Adrenal gland (tissue), 12 donors: ENCODE results near the gene EVI5L. TPM values are rescaled to one million over a fixed set of nuclear protein-coding genes. Genes with fewer than 3 reads are reported as not detected.

Experiments used
- DNase-seq, 7 donors: peaks; one replicate each; pipeline ENCODE4 v3.0.0-alpha.2; 2019 to 2020
- H3K27ac ChIP-seq, 5 donors: fragments of 200-600 bp; sonication (generic) in 4 of 5; 1 replicate in 3 of 5; 2 replicates in 2 of 5; pipeline versions ENCODE4 v1.5.1 to v1.8.0; 2016 to 2020; ENCODE audit warnings: mild to moderate bottlenecking in 1 of 5
- H3K27me3 ChIP-seq: fragments of 200-600 bp; 2 replicates; pipeline ENCODE4 v1.8.0; 2021
- H3K36me3 ChIP-seq, 2 donors: fragments of 200-600 bp; replicated peaks in 1 of 2; 1 replicate in 1 of 2; 2 replicates in 1 of 2; pipeline versions ENCODE4 v1.5.1 to v1.8.0; 2018 to 2022
- H3K4me1 ChIP-seq, 2 donors: fragments of 200-600 bp; replicated peaks in 1 of 2; 1 replicate in 1 of 2; 2 replicates in 1 of 2; pipeline versions ENCODE4 v1.5.1 to v1.8.0; 2018 to 2021
- H3K4me3 ChIP-seq, 4 donors: fragments of 200-600 bp; sonication (generic) in 3 of 4; one replicate each; pipeline ENCODE4 v1.5.1; 2016 to 2018
- H3K9me3 ChIP-seq, 3 donors: fragments of 200-600 bp; sonication (generic) in 1 of 3; replicated peaks in 1 of 3; 1 replicate in 2 of 3; 2 replicates in 1 of 3; pipeline versions ENCODE4 v1.5.1 to v1.8.0; 2016 to 2021
- POLR2A ChIP-seq, 2 donors: fragments of 450-650 bp; IDR thresholded peaks; one replicate each; pipeline ENCODE4 v1.6.1; 2017; ENCODE audit warnings: antibody characterized with exemption in 2 of 2, mild to moderate bottlenecking in 2 of 2, moderate library complexity in 1 of 2
- WGBS, 4 donors: extraction: QIAGEN DNeasy Blood & Tissue Kit in 2 of 4; methylation state at CpG; one replicate each; pipeline versions ENCODE4 v1.1.5 to v1.1.7; 2013 to 2017; 5-methylcytosine and 5-hydroxymethylcytosine counted together
- intact Hi-C, 2 donors: fragments of 100-400 bp; cut with DNase I; formaldehyde crosslinking; loops; one replicate each; pipeline versions ENCODE4 v1.14.1 to v1.15.0; 2022 to 2023
- polyA plus RNA-seq, 3 donors: library from polyadenylated mRNA; stranded (reverse); fragments of 200-250 nt in 2 of 3; fragments of 350-450 nt in 1 of 3; fragmentation: Illumina TruSeq in 1 of 3; extraction: RNeasy Lipid Tissue Mini Kit (QIAGEN cat#74804) in 1 of 3; gene quantifications; one replicate each; pipeline ENCODE4 v1.2.3, GENCODE V29; 2013 to 2014
- total RNA-seq, 9 donors: library from RNA; depleted of rRNA in 4 of 9; stranded (reverse); fragments of >200 nt in 4 of 9; fragments of 120-200 nt in 1 of 9; fragmentation: NEBNext Ultra II Directional in 1 of 9; extraction: Animal tissue kit (Norgen Biotek cat#: 25700) in 1 of 9; gene quantifications; one replicate each; pipeline versions ENCODE4 v1.1.0 to v1.2.4, GENCODE V29; 2013 to 2023
- TF ChIP-seq, protein P1 (sequence below), 6 experiments: fragments of 450-650 bp in 4 of 6; fragments of 200-600 bp in 2 of 6; sonication (generic) in 1 of 6; IDR thresholded peaks; 1 replicate in 5 of 6; 2 replicates in 1 of 6; pipeline versions ENCODE4 v1.5.1 to v1.8.0; 2016 to 2021; ENCODE audit warnings: antibody characterized with exemption in 6 of 6, mild to moderate bottlenecking in 2 of 6, moderate library complexity in 1 of 6
- donor health status: healthy with polysubstance abuse.
- donor health status: Bipolar disorder and iron deficiency.
- donor health status: DM: yes; HTN: yes; CAD: no.
- donor health status: DM: no; HTN: no; CAD: no.
- donor health status: DM: no; HTN: no; CAD: no.
- donor health status: DM: yes; HTN: yes; CAD: no.

EVI5L gene
- total and polyA plus RNA-seq, 12 donors = 8.8 to 22.2 (median 20.5) TPM

DNA sequence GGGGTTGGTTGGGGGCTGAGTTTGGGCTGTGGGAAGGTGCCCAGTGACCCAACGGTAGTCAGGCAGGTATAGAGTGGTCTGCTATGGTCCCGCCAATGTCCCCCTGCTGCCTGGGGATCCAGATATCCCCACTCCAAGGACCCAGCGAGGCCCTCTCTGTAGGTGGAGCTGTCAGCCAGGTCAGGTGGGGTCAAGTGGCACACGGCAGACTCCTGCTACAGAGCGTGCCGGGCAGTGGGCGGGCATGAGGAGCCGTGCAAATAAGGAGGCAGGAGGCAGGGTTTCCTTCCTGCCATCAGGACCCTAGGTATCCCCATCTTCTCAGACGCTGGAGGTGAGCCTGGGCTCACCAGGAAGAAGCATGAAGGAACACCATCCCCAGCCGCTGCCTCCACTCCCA, 14.9 kb downstream of the EVI5L start:
- WGBS, 4 donors = 87 to 93% (median 92%) methylated on average over 3 to 10 of the region's 10 CpGs; no CpG with 5 or more reads in 1 of the 4 donors
- no peak for TF ChIP-seq POLR2A (IDR thresholded peaks at IDR 0.05)
- TF ChIP-seq, protein P1, sequence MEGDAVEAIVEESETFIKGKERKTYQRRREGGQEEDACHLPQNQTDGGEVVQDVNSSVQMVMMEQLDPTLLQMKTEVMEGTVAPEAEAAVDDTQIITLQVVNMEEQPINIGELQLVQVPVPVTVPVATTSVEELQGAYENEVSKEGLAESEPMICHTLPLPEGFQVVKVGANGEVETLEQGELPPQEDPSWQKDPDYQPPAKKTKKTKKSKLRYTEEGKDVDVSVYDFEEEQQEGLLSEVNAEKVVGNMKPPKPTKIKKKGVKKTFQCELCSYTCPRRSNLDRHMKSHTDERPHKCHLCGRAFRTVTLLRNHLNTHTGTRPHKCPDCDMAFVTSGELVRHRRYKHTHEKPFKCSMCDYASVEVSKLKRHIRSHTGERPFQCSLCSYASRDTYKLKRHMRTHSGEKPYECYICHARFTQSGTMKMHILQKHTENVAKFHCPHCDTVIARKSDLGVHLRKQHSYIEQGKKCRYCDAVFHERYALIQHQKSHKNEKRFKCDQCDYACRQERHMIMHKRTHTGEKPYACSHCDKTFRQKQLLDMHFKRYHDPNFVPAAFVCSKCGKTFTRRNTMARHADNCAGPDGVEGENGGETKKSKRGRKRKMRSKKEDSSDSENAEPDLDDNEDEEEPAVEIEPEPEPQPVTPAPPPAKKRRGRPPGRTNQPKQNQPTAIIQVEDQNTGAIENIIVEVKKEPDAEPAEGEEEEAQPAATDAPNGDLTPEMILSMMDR (IDR thresholded peaks at IDR 0.05) = no peak
- Histone ChIP-seq H3K36me3 (no peaks in the 10 kb centered on the region), H3K27ac (no peak overlapping the region), H3K4me1 (no peaks in the 10 kb centered on the region), H3K9me3 (no peaks in the 10 kb centered on the region), H3K27me3 (no peaks in the 10 kb centered on the region), H3K4me3 (no peak overlapping the region)
- intact Hi-C loops = no loop called here
- peak in 1 of 7 donors; percentile 10 for DNase-seq

DNA sequence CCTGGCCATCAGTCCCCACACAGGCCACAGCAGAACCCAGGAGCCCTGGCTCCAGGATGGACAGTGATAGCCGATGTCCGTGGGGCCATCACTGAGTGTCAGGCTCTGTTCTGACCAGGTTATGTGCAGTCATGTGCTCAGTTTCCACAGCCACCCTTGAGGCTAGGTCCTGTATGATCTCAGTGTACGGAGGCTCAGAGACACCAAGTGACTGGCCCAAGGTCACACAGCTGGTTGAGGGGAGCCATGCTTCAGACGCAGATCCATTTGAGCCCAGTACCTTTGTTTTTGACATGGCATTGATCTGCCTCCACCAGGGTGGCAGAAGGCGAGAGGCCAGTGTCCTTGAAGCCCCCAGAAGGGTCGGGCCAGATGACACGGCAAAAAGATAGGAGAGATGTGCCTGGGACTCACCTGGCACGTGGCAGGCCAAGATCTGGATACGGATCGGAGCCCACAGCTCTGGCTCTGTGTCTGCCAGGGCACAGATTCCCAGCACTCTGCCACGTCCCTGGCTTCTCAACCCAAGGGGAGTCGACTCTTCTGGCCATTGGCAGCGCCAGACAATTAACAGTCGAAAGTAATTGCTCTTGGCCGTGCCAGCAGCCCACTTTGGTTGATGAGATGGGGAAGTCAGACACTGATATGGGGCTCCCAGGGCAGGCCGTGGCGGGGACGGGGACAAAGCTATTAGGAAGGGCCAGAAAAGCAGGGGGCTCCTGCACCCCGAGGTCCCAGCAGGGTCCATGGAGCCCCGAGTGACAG, 15.6 kb downstream of the EVI5L start:
- 80 to 85% (median 80%) methylated on average over 12 to 20 of the region's 20 CpGs for WGBS, 4 donors
- DNase-seq = peak in 1 of 7 donors; percentile 14
- no peaks in the 10 kb centered on the region for H3K9me3 ChIP-seq
- intact Hi-C loops = no loop called here
- no peaks in the 10 kb centered on the region for H3K36me3 ChIP-seq
- no peaks in the 10 kb centered on the region for H3K27me3 ChIP-seq
- TF ChIP-seq, protein P1 (IDR thresholded peaks at IDR 0.05) = no peak
- TF ChIP-seq POLR2A (IDR thresholded peaks at IDR 0.05) = no peak
- no peak overlapping the region for H3K27ac ChIP-seq
- no peaks in the 10 kb centered on the region for H3K4me1 ChIP-seq
- no peak overlapping the region for H3K4me3 ChIP-seq

DNA sequence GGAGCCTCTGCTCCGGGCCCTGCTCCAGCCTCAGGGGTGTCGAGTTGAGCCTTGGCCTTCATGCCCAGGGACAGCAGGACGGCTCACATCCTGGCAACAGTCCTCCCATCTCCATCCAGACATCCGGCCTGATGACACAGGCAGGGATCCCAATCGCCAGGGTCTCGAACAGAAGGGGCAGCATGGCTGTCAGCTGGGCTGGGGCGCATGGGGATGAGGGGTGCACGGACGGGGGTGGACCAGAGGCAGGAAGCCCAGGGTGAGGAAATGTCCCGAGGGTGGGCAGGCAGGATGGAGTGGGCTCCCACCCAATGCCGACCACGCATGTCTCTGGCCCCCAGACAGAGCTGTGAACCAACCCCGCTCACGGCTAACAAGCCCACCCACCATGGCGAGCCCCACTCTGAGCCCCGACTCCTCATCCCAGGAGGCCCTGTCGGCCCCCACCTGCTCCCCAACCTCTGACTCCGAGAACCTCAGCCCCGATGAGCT, 16.2 kb downstream of the EVI5L start:
- peak in 1 of 7 donors; percentile 8 for DNase-seq
- intact Hi-C loops = no loop called here
- no peaks in the 10 kb centered on the region for H3K4me1 ChIP-seq

GRCh38 chr19:7847664-7848063, 17.6 kb downstream of the EVI5L start:
- no peaks in the 10 kb centered on the region for H3K9me3 ChIP-seq
- 94 to 98% (median 96%) methylated on average over 13 to 23 of the region's 23 CpGs for WGBS, 4 donors
- H3K4me3 ChIP-seq = no peak overlapping the region
- no peaks in the 10 kb centered on the region for H3K4me1 ChIP-seq
- intact Hi-C loops = no loop called here
- no peaks in the 10 kb centered on the region for H3K36me3 ChIP-seq
- DNase-seq = no peak
- no peak overlapping the region for H3K27ac ChIP-seq
- TF ChIP-seq, protein P1 (IDR thresholded peaks at IDR 0.05) = no peak
- TF ChIP-seq POLR2A (IDR thresholded peaks at IDR 0.05) = no peak
- H3K27me3 ChIP-seq = no peaks in the 10 kb centered on the region

More for the DNA sequence above, 16.2 kb downstream of the EVI5L start:
- no peak overlapping the region for H3K27ac ChIP-seq
- WGBS, 4 donors = 65 to 98% (median 75%) methylated on average over 4 to 19 of the region's 19 CpGs
- H3K4me3 ChIP-seq = no peak overlapping the region
- TF ChIP-seq, protein P1 (IDR thresholded peaks at IDR 0.05) = no peak
- no peak for TF ChIP-seq POLR2A (IDR thresholded peaks at IDR 0.05)
- no peaks in the 10 kb centered on the region for H3K36me3 ChIP-seq
- no peaks in the 10 kb centered on the region for H3K27me3 ChIP-seq
- H3K9me3 ChIP-seq = no peaks in the 10 kb centered on the region
